SHP77 (cell line): Measurements from ENCODE around the gene ZNF823.
"Not testable (repeated sequence)": the region's sequence is repeated elsewhere in the genome, so short reads cannot be mapped to it uniquely, and the experiment has no call there.

Experiments
- DNase-seq, 2 experiments: peaks; one replicate each; lab custom pipeline; 2025; lab: John Stamatoyannopoulos, UW

The ZNF823 gene

DNA sequence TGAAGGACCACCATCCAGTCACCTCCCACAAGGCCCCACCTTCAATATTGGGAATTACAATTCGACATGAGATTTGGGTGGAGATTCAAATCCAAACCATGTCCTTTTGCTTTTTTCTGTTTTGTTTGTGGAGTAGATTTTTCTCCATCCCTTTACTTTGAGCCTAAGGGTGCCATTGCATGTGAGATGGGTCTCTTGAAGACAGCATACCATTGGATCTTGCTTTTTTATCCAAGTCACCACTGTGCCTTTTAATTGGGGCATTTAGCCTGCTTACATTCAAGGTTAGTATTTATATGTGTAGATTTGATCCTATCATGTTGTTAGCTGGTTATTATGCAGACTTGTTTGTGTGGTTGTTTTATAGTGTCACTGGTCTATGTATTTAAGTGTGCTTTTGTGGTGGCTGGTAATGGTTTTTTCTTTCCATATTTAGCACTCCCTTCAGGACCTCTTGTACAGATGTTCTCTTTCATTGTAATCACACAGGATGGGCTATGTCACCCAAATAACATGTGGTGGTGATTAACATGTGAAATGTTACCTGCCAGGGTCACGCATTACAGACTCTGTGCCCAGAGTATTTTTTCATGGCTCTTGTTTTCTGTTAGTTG lies 58.0 kb downstream of the ZNF823 start:
- DNase-seq, result no peak

DNA sequence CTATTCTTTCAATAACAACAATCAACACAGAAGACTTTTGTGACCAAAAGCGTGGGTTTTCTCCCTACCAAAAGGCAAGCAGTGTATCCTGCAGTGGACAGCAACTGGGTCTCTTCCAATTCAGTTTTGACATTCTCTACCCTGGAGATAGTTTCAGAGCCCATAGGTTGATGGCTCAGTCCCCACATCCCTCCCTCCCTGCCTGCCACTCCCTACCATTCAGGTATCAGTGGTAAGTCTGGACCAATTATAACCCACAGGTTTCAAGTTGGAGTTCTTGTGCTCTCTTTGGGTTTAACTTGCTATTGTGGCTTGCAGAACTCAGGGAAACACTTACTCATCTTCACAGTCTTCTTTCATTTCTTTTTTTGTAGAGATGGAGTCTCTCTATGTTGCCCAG lies 60.2 kb downstream of the ZNF823 start:
- no peak for DNase-seq

DNA sequence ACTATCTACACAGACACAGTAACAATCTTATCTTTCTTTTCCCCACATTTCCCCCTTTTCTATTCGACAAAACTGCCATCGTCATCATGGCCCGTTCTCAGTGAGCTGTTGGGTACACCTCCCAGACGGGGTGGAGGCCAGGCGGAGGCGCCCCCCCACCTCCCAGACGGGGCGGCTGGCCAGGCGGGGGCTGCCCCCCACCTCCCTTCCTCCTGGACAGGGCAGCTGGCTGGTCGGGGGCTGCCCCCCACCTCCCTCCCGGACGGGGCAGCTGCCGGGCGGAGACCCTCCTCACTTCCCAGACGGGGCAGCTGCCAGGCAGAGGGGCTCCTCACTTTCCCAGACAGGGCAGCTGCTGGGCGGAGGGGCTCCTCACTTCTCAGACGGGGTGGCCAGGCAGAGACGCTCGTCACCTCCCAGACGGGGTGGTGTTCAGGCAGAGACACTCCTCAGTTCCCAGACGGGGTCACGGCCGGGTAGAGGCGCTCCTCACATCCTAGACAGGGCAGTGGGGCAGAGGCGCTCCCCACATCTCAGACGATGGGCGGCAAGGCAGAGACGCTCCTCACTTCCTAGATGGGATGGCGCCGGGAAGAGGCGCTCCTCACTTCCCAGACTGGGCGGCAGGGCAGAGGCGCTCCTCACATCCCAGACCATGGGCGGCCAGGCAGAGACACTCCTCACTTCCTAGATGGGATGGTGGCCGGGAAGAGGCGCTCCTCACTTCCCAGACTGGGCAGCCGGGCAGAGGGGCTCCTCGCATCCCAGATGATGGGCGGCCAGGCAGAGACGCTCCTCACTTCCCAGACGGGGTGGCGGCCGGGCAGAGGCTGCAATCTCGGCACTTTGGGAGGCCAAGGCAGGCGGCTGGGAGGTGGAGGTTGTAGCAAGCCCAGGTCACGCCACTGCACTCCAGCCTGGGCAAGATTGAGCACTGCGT lies 61.8 kb downstream of the ZNF823 start:
- DNase-seq, result not testable (repeated sequence)

DNA sequence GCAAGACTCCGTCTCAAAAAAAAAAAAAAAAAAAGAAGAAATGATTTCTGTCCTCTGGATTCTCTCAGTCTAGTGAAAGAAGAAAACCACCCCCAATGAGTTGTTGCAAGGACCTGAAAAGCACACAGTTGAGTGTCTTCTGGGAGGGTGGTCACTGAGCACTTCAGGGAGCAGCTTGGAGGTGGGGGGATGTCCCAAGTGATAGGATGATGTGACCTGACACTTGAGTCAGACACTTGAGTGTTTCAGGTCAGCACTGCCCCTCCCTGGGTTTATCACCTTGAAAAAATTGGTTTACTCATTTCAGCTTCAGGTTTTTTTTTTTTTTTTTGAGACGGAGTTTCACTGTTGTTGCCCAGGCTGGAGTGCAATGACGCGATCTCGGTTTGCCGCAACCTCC lies 63.2 kb downstream of the ZNF823 start:
- DNase-seq, result no peak

DNA sequence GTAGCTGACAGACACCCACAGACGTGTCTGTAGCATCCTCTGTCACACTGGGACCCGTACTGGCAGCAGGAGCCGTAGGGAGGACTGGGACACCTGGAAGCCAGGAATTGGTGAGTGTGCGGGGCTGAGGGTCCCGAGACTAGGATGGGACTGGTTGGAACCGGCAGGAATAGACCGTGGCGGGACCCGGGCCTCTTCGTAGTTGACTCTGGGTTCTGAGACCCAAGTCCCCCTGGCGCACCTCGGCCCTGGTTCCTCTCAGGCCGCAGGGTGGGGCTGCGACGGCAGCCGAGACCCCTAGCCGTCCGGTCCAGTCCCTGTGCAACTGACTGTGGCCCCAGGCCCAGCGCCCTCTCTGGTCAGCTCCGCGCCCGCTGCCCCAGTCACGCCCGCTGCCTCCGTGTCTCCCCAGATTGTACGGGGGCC lies 64.7 kb downstream of the ZNF823 start:
- no peak for DNase-seq

DNA sequence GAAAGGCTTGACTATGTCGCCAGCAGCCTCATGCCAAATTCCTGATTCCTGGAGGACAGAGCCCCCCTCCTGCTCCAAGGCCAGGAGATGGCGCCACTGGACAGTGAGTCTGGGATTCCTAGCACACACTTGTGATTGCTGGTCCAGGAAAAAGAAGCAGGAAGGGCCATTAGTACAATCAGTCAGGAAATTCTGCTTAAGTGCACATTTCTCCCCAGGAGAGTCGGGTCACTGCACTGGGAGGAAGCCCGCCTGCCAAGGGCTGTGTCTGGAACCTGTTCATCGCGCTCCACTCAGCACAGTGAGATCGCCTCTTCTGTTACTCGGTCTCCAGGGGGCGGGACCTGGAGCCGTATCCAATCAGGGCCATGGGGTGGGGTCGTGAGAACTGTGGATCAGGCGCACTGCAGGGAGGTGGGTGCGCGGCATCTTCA lies 65.1 kb downstream of the ZNF823 start:
- no peak for DNase-seq
